Measurements from ENCODE around the gene PRSS36.

DNA sequence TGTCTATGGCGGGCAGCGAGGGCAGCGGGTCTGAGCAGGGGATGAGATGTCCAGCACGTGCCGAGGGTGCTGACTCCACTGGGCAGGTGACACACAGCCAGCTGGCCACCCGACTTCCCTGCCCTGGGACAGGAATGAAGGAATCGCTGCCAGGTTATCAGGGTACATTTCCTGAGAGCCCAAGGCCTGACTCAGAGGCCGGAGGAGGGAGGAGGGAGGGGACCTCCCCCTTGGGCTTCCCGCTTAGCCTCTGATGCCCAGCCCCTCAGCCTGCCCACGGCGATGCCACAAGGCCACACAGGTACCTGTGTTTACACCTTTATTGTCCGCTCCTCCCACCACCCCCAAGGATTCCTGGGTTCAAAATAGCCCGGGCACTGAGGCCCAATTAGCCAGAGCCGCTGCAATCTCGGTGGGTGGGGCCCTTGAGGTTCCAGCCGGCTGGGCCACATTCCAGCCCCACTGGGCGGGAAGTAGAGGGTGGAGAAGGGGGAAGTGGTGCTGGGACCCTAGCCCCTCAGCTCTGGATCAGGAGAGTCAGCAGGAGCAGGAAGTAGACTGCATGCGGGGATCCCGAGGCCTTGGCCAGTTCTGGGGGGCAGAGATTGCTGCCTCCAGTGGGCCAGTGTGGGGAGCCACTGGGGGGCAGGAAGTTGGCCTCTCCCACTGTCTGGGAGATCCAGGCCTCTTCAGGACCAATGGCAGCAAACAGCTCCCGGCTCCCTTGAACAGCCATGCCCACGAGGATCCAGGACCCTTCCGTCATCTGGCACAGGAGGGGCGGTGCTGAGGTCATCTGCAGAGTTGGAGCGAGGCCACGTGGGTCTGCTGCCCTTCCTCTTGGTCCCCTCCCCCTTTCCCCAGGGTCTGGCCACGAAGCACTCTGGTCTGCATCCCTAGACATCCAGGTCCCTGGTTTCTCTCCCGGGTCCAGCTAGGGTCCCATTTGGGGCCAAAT lies 11.0 kb downstream of the PRSS36 start:
- TF ChIP-seq, protein P1, sequence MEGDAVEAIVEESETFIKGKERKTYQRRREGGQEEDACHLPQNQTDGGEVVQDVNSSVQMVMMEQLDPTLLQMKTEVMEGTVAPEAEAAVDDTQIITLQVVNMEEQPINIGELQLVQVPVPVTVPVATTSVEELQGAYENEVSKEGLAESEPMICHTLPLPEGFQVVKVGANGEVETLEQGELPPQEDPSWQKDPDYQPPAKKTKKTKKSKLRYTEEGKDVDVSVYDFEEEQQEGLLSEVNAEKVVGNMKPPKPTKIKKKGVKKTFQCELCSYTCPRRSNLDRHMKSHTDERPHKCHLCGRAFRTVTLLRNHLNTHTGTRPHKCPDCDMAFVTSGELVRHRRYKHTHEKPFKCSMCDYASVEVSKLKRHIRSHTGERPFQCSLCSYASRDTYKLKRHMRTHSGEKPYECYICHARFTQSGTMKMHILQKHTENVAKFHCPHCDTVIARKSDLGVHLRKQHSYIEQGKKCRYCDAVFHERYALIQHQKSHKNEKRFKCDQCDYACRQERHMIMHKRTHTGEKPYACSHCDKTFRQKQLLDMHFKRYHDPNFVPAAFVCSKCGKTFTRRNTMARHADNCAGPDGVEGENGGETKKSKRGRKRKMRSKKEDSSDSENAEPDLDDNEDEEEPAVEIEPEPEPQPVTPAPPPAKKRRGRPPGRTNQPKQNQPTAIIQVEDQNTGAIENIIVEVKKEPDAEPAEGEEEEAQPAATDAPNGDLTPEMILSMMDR (conservative IDR thresholded peaks at IDR 0.05; ENCODE audit: low read depth, low read length), result no peak
- no peak for TF ChIP-seq EZH2 (IDR thresholded peaks at IDR 0.05; ENCODE audit: borderline replicate concordance, low read depth, low read length, poor library complexity, severe bottlenecking)

All from A673 (cell line).